Subcutaneous abdominal adipose tissue (tissue), 5 donors: Measurements from ENCODE around the gene ECEL1.
"Not testable (repeated sequence)": the region's sequence is repeated elsewhere in the genome, so short reads cannot be mapped to it uniquely, and the experiment has no call there.

Experiments
- H3K27ac ChIP-seq: one replicate; pipeline ENCODE4 v1.7.0; 2013; ENCODE audit warnings: low read depth, mild to moderate bottlenecking, inconsistent platforms, low read length, moderate library complexity
- H3K27me3 ChIP-seq, 5 donors: one replicate each; pipeline ENCODE4 v1.7.0; 2013; ENCODE audit warnings: low read length in 5 of 5, inconsistent platforms in 1 of 5; ENCODE audit not compliant: control insufficient read depth in 5 of 5, insufficient read depth in 4 of 5
- H3K36me3 ChIP-seq, 5 donors: one replicate each; pipeline ENCODE4 v1.7.0; 2013; ENCODE audit warnings: low read length in 5 of 5; ENCODE audit not compliant: control insufficient read depth in 5 of 5, insufficient read depth in 5 of 5
- H3K4me1 ChIP-seq, 5 donors: one replicate each; pipeline ENCODE4 v1.7.0; 2013; ENCODE audit warnings: low read length in 5 of 5, mild to moderate bottlenecking in 3 of 5, moderate library complexity in 1 of 5; ENCODE audit not compliant: control insufficient read depth in 5 of 5, insufficient read depth in 5 of 5
- H3K4me3 ChIP-seq, 5 donors: one replicate each; pipeline ENCODE4 v1.7.0; 2013; ENCODE audit warnings: low read length in 5 of 5, low read depth in 1 of 5
- H3K9ac ChIP-seq, 5 donors: one replicate each; pipeline ENCODE4 v1.7.0; 2013; ENCODE audit warnings: low read length in 5 of 5, mild to moderate bottlenecking in 4 of 5, moderate library complexity in 3 of 5
- H3K9me3 ChIP-seq, 5 donors: one replicate each; pipeline ENCODE4 v1.7.0; 2013; ENCODE audit warnings: low read length in 5 of 5; ENCODE audit not compliant: control insufficient read depth in 5 of 5
- donor health status: healthy.
- donor health status: healthy.
- donor health status: healthy.
- donor health status: healthy.
- donor health status: healthy.

The ECEL1 gene, protein sequence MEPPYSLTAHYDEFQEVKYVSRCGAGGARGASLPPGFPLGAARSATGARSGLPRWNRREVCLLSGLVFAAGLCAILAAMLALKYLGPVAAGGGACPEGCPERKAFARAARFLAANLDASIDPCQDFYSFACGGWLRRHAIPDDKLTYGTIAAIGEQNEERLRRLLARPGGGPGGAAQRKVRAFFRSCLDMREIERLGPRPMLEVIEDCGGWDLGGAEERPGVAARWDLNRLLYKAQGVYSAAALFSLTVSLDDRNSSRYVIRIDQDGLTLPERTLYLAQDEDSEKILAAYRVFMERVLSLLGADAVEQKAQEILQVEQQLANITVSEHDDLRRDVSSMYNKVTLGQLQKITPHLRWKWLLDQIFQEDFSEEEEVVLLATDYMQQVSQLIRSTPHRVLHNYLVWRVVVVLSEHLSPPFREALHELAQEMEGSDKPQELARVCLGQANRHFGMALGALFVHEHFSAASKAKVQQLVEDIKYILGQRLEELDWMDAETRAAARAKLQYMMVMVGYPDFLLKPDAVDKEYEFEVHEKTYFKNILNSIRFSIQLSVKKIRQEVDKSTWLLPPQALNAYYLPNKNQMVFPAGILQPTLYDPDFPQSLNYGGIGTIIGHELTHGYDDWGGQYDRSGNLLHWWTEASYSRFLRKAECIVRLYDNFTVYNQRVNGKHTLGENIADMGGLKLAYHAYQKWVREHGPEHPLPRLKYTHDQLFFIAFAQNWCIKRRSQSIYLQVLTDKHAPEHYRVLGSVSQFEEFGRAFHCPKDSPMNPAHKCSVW

DNA sequence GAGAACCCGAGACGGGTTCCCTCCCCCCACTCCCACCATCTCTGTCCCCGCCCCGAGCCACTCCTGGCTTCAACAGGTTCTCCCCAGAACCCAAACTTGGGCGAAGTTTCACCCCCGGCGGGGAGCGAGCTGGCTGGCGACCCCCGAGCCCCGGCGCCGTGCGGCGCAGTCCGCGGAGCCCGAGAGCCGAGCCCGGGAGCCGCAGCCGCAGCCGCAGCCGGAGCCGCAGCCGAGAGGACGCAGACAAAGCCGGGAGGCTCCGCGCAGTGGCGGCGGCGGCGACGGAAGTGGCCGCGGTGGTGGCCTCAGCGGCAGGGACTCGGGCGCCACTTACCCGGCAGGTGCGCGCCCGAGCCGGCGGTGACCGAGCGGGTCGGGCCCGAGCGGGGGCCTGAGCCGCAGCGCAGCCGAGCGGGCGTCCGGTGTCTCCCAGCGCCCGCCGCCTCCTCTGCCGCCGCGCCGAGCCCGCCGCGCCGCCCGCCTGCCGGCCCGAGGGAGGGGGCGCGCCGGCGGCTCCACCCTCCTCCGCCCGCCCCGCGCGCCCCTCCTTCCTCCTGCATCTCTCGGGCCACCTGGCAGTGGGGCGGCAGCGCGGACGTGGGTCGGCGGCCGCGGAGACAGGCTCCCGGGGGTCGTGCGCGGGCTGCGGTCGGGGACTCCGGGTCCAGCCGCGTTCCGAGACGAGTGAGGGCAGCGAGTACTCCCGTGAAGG is at the start of gene ECEL1:
ECEL1 (minus strand) TSS at position 450 of the 712 bp plus-strand sequence. CDS start 1,181 bp downstream, outside the sequence.
- Histone ChIP-seq H3K9ac (no peak within 1 kb of the TSS), H3K36me3 (no peaks in the 10 kb centered on the region), H3K27ac (no peak within 1 kb of the TSS), H3K4me3 (no peak within 1 kb of the TSS), H3K4me1 (peaks cover 0 to 24% (median 12%) of the 10 kb centered on the region in 5 donors), H3K9me3 (no peaks in the 10 kb centered on the region), H3K27me3 (peaks cover 46 to 66% (median 60%) of the 10 kb centered on the region in 5 donors)

DNA sequence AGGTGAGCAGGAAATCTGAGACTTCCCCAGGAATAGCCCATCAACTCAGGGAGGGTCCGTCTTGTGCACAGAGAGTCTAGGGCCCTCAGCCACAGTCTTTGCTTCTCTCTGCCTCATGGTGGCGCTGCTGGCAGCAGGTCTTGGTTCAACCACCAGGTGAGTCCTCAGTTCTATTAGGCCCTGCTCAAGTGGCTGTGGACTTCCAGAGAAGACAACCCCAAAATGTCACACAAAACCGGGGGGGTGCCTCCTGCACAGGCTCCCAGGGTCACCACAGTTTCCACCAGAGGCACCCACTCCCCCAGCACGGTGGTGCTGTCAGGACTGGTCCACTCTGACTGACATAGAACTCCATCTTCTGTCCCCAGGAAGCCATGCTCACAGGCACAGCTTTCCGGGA is 49.4 kb upstream of the ECEL1 start:
- H3K27me3 ChIP-seq: peaks cover 6 to 48% (median 32%) of the 10 kb centered on the region in 5 donors
- H3K4me1 ChIP-seq: no peaks in the 10 kb centered on the region
- H3K4me3 ChIP-seq: no peak overlapping the region
- no peak overlapping the region for H3K9ac ChIP-seq
- no peak overlapping the region for H3K27ac ChIP-seq
- no peaks in the 10 kb centered on the region for H3K36me3 ChIP-seq
- H3K9me3 ChIP-seq: peaks cover 4 to 8% (median 7%) of the 10 kb centered on the region in 5 donors

DNA sequence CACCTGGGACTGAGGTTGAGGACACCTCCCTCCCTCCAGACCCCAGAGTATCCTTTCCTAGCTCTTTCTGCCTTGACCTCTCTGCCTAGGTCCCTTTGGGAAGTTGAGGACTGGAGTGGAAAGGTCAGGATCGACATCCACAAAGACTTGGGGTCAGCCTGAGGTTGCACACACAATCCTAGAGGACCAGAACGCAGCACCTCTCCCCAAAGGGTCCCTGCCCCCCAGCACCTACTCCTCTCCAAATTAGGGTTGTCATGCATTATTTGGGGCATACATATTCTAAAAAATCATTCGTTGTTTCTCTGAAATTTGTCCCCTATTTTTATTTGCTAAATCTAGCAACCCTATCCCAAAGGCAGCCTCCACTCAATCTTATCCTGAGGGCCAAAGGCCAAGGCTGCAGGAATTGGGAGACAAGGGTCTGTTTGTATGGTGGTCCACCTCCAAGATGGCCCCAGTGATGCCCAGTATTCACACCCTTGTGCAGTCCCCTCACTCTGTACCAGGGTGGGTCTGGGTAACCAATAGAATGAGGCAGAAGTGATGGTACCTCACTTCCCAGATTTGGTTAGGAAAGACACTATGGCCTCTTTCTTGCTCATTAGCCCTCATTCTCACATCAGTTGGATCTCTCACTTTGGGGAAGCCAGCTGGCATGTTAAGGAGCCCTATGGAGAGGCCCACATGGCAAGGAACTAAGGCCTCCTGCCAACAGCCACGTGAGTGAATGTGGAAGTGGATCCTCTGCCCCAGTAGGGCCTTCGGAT is 48.3 kb upstream of the ECEL1 start:
- no peaks in the 10 kb centered on the region for H3K4me1 ChIP-seq

DNA sequence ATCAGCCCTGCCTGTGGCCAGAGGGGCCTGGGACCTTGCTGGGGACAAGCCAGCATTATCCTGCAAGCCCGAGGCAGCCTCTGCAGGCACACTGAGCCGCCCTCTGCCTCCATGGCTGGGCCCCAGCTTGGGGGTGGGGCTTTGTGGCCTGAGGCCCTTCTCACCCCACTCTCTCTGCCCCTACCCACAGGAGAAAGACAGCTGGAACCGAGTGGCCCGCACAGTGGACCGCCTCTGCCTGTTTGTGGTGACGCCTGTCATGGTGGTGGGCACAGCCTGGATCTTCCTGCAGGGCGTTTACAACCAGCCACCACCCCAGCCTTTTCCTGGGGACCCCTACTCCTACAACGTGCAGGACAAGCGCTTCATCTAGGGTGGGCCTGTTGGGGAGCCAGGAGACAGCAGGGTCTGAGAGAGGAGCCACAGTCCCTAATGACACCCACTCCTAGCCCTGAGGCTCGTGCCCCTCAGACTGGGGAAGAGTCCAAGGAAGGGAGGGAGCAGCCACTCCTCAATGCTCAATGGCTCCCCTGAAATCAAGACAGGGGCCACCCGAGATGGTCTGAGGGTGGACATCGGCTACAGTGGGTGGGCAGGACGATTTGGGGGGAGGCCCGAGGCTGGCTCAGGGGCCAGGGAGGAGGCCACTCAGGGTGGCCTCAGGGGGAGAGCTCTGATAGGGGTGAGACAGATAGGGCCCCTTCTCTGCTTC is 47.5 kb upstream of the ECEL1 start:
- H3K27me3 ChIP-seq: peaks cover 14 to 49% (median 30%) of the 10 kb centered on the region in 5 donors

More for the DNA sequence above, 48.3 kb upstream of the ECEL1 start:
- no peak overlapping the region for H3K27ac ChIP-seq
- H3K36me3 ChIP-seq: no peaks in the 10 kb centered on the region
- peaks cover 4 to 8% (median 7%) of the 10 kb centered on the region in 5 donors for H3K9me3 ChIP-seq
- peaks cover 9 to 49% (median 35%) of the 10 kb centered on the region in 5 donors for H3K27me3 ChIP-seq
- H3K4me3 ChIP-seq: no peak overlapping the region
- H3K9ac ChIP-seq: no peak overlapping the region

DNA sequence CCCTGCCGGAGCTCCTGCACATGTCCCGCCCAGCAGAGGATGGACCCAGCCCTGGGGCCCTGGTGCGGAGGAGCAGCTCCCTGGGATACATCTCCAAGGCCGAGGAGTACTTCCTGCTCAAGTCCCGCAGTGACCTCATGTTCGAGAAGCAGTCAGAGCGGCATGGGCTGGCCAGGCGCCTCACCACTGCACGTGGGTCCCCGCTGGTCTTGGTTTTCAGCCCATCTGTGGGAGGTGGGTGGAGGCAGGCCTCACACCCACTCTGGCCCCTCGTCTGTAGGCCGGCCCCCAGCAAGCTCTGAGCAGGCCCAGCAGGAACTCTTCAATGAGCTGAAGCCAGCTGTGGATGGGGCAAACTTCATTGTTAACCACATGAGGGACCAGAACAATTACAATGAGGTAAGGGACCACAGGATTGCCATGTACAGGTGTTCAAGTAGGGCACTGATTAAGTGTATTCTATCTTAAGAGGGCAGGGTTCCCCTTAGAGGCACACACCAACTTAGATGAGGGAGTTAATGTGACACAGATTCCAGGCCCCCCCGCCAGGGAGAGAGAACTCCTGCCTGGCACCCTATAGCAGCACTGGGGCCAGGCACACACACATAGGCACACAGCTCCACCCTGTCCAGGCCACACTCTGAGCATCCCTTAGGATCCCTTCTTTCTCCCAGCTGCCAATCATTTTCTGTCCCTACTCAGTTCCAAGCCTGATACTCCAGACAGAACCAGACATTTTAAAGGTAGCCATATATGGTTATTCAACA is 46.5 kb upstream of the ECEL1 start:
- Histone ChIP-seq H3K27me3 (peaks cover 9 to 46% (median 24%) of the 10 kb centered on the region in 5 donors), H3K4me1 (no peaks in the 10 kb centered on the region), H3K9me3 (peaks cover 4 to 8% (median 7%) of the 10 kb centered on the region in 5 donors), H3K4me3 (no peak overlapping the region), H3K9ac (no peak overlapping the region), H3K27ac (no peak overlapping the region), H3K36me3 (no peaks in the 10 kb centered on the region)

More for the DNA sequence above, 47.5 kb upstream of the ECEL1 start:
- Histone ChIP-seq H3K4me3 (no peak overlapping the region), H3K27ac (no peak overlapping the region), H3K4me1 (no peaks in the 10 kb centered on the region), H3K9me3 (peaks cover 4 to 8% (median 7%) of the 10 kb centered on the region in 5 donors), H3K36me3 (no peaks in the 10 kb centered on the region), H3K9ac (no peak overlapping the region)

DNA sequence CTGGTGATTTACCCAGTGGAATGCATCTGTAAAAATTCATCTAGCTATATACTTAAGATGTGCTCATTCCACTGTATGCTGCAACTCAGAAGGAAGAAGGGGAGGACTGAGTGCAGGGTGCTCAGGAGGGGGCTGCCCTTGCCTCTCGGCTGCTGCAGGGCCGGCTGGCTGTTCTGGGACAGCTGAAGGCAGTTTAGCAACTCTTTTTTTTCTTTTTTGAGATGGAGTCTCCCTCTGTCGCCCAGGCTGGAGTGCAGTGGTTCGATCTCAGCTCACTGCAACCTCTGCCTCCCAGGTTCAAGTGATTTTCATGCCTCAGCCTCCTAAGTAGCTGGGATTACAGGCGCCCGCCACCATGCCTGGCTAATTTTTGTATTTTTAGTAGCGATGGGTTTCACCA is 45.2 kb upstream of the ECEL1 start:
- H3K4me1 ChIP-seq, H3K36me3 ChIP-seq, H3K27ac ChIP-seq, H3K9ac ChIP-seq, H3K4me3 ChIP-seq, H3K9me3 ChIP-seq: not testable (repeated sequence)
- peaks cover 11 to 44% (median 27%) of the 10 kb centered on the region in 5 donors for H3K27me3 ChIP-seq

DNA sequence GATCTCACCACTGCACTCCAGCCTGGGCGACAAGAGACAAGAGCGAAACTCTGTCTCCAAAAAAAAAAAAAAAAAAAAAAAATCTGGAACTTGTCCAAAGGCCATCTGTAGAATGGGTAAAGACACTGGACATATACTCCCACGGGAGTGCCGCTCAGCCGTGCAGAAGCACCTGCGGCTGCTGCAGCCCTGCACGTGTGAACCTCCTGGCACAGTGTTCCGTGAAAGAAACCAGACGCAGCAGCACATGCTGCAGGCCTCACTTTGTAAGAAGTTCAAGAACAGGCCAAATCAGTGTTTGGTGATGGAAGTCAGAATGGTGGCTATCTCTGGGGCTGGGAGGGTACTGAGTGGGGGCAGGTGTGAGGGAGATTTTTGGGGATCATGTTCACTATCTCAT is 44.8 kb upstream of the ECEL1 start:
- Histone ChIP-seq H3K9ac (no peak overlapping the region), H3K4me3 (no peak overlapping the region), H3K36me3 (no peaks in the 10 kb centered on the region)

DNA sequence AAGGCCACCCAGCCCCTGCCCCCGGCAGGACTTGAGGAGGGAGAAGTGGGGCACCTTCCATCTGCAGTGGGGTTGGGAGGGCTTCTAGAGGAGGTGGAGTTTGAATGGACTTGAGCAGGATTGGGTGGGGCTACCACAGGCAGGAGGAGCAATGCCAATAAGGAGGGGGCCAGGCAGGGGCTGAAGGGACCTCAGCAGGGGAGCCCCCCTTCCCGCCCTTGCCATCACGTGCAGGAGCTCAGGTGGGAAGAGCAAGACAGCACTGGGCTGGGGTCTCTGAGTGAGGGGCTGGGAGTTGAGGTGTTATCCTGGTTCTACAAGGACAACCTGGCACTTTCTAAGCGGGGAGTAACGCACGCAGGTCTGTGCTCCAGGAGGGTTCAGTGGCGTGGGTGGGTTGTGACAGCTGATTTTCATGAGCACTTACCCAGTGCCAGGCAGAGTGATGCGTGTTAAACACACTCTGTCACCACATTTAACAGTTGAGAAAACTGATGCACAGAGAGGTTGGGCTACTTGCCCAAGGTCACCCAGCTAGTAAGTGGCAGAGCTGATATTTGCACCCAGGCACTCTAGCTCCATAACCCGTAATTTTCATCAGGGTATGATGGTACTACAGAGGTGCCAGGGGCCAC is 43.1 kb upstream of the ECEL1 start:
- H3K36me3 ChIP-seq: no peaks in the 10 kb centered on the region
- H3K9ac ChIP-seq: no peak overlapping the region
- H3K4me3 ChIP-seq: no peak overlapping the region
- no peaks in the 10 kb centered on the region for H3K9me3 ChIP-seq
- H3K27ac ChIP-seq: no peak overlapping the region
- peaks cover 11 to 40% (median 26%) of the 10 kb centered on the region in 5 donors for H3K27me3 ChIP-seq
- no peaks in the 10 kb centered on the region for H3K4me1 ChIP-seq

More for the DNA sequence above, 44.8 kb upstream of the ECEL1 start:
- Histone ChIP-seq H3K4me1 (no peaks in the 10 kb centered on the region), H3K9me3 (peaks cover 4 to 8% (median 7%) of the 10 kb centered on the region in 5 donors), H3K27ac (no peak overlapping the region), H3K27me3 (peaks cover 11 to 42% (median 29%) of the 10 kb centered on the region in 5 donors)
